ENCODE data around the gene RRP12.

The RRP12 gene

GRCh38 chr10:97393034-97393573 is 8.0 kb downstream of the RRP12 start:
- no peak for DNase-seq (ENCODE audit: insufficient read length, low spot score)
- FAIRE-seq = no peak
- TF ChIP-seq TAF1 (IDR thresholded peaks at IDR 0.05; ENCODE audit: low read depth, low read length) (no peak), PAX5 (IDR thresholded peaks at IDR 0.05; ENCODE audit: insufficient read depth, low read length, severe bottlenecking) (no peak), SPI1 (IDR thresholded peaks at IDR 0.05; ENCODE audit: low read depth, low read length) (no peak), POU2F2 (IDR thresholded peaks at IDR 0.05; ENCODE audit: low read depth, low read length) (no peak), POLR2A (IDR thresholded peaks at IDR 0.05; ENCODE audit: low read depth, low read length) (no peak), POLR2AphosphoS5 (IDR thresholded peaks at IDR 0.05; ENCODE audit: low read depth, low read length) (no peak)

GRCh38 chr10:97390091-97390490 is 11.0 kb downstream of the RRP12 start:
- TF ChIP-seq PAX5 (IDR thresholded peaks at IDR 0.05; ENCODE audit: insufficient read depth, low read length, severe bottlenecking) (no peak), POU2F2 (IDR thresholded peaks at IDR 0.05; ENCODE audit: low read depth, low read length) (no peak), TAF1 (IDR thresholded peaks at IDR 0.05; ENCODE audit: low read depth, low read length) (no peak), POLR2A (IDR thresholded peaks at IDR 0.05; ENCODE audit: low read depth, low read length) (no peak)
- DNase-seq (ENCODE audit: insufficient read length, low spot score) (no peak), FAIRE-seq (no peak)

- FAIRE-seq = no peak
- no peak for TF ChIP-seq SPI1 (IDR thresholded peaks at IDR 0.05; ENCODE audit: low read depth, low read length)
- TF ChIP-seq PAX5 (IDR thresholded peaks at IDR 0.05; ENCODE audit: insufficient read depth, low read length, severe bottlenecking) = no peak
- TF ChIP-seq POLR2AphosphoS5 (IDR thresholded peaks at IDR 0.05; ENCODE audit: low read depth, low read length) = no peak
- no peak for TF ChIP-seq POU2F2 (IDR thresholded peaks at IDR 0.05; ENCODE audit: low read depth, low read length)
- no peak for TF ChIP-seq POLR2A (IDR thresholded peaks at IDR 0.05; ENCODE audit: low read depth, low read length)
- TF ChIP-seq TAF1 (IDR thresholded peaks at IDR 0.05; ENCODE audit: low read depth, low read length) = no peak
- DNase-seq (ENCODE audit: insufficient read length, low spot score) = no peak
These were observed 13.0 kb downstream of the RRP12 start for GRCh38 chr10:97388152-97388551.

GRCh38 chr10:97385565-97385964 is 15.6 kb downstream of the RRP12 start:
- no peak for FAIRE-seq
- DNase-seq (ENCODE audit: insufficient read length, low spot score) = peak; percentile 2
- TF ChIP-seq SPI1 (IDR thresholded peaks at IDR 0.05; ENCODE audit: low read depth, low read length) = no peak
- TF ChIP-seq PAX5 (IDR thresholded peaks at IDR 0.05; ENCODE audit: insufficient read depth, low read length, severe bottlenecking) = no peak
- no peak for TF ChIP-seq POLR2A (IDR thresholded peaks at IDR 0.05; ENCODE audit: low read depth, low read length)
- no peak for TF ChIP-seq TAF1 (IDR thresholded peaks at IDR 0.05; ENCODE audit: low read depth, low read length)
- TF ChIP-seq POU2F2 (IDR thresholded peaks at IDR 0.05; ENCODE audit: low read depth, low read length) = no peak
- no peak for TF ChIP-seq POLR2AphosphoS5 (IDR thresholded peaks at IDR 0.05; ENCODE audit: low read depth, low read length)

GRCh38 chr10:97384641-97385040 is 16.5 kb downstream of the RRP12 start:
- FAIRE-seq (no peak), DNase-seq (ENCODE audit: insufficient read length, low spot score) (no peak)
- TF ChIP-seq TAF1 (IDR thresholded peaks at IDR 0.05; ENCODE audit: low read depth, low read length) = no peak
- TF ChIP-seq SPI1 (IDR thresholded peaks at IDR 0.05; ENCODE audit: low read depth, low read length) = no peak
- no peak for TF ChIP-seq POLR2AphosphoS5 (IDR thresholded peaks at IDR 0.05; ENCODE audit: low read depth, low read length)
- TF ChIP-seq POLR2A (IDR thresholded peaks at IDR 0.05; ENCODE audit: low read depth, low read length) = no peak
- no peak for TF ChIP-seq PAX5 (IDR thresholded peaks at IDR 0.05; ENCODE audit: insufficient read depth, low read length, severe bottlenecking)
- no peak for TF ChIP-seq POU2F2 (IDR thresholded peaks at IDR 0.05; ENCODE audit: low read depth, low read length)

GRCh38 chr10:97384156-97384555 is 17.0 kb downstream of the RRP12 start:
- TF ChIP-seq PAX5 (IDR thresholded peaks at IDR 0.05; ENCODE audit: insufficient read depth, low read length, severe bottlenecking) (no peak), POU2F2 (IDR thresholded peaks at IDR 0.05; ENCODE audit: low read depth, low read length) (no peak), TAF1 (IDR thresholded peaks at IDR 0.05; ENCODE audit: low read depth, low read length) (no peak), POLR2AphosphoS5 (IDR thresholded peaks at IDR 0.05; ENCODE audit: low read depth, low read length) (no peak), POLR2A (IDR thresholded peaks at IDR 0.05; ENCODE audit: low read depth, low read length) (no peak), SPI1 (IDR thresholded peaks at IDR 0.05; ENCODE audit: low read depth, low read length) (no peak)
- FAIRE-seq = no peak
- no peak for DNase-seq (ENCODE audit: insufficient read length, low spot score)

- no peak for DNase-seq (ENCODE audit: insufficient read length, low spot score)
- FAIRE-seq = no peak
- no peak for TF ChIP-seq POLR2AphosphoS5 (IDR thresholded peaks at IDR 0.05; ENCODE audit: low read depth, low read length)
These were observed 18.0 kb downstream of the RRP12 start for GRCh38 chr10:97383159-97383558.

- no peak for DNase-seq (ENCODE audit: insufficient read length, low spot score)
- no peak for TF ChIP-seq POLR2AphosphoS5 (IDR thresholded peaks at IDR 0.05; ENCODE audit: low read depth, low read length)
- no peak for TF ChIP-seq POLR2A (IDR thresholded peaks at IDR 0.05; ENCODE audit: low read depth, low read length)
- FAIRE-seq = no peak
These were observed 19.5 kb downstream of the RRP12 start for GRCh38 chr10:97381626-97382025.

- no peak for DNase-seq (ENCODE audit: insufficient read length, low spot score)
- no peak for FAIRE-seq
- TF ChIP-seq TAF1 (IDR thresholded peaks at IDR 0.05; ENCODE audit: low read depth, low read length) (no peak), SPI1 (IDR thresholded peaks at IDR 0.05; ENCODE audit: low read depth, low read length) (no peak), POLR2A (IDR thresholded peaks at IDR 0.05; ENCODE audit: low read depth, low read length) (no peak), PAX5 (IDR thresholded peaks at IDR 0.05; ENCODE audit: insufficient read depth, low read length, severe bottlenecking) (no peak), POU2F2 (IDR thresholded peaks at IDR 0.05; ENCODE audit: low read depth, low read length) (no peak), POLR2AphosphoS5 (IDR thresholded peaks at IDR 0.05; ENCODE audit: low read depth, low read length) (no peak)
These were observed 20.6 kb downstream of the RRP12 start for GRCh38 chr10:97380516-97380915.

- TF ChIP-seq SPI1 (IDR thresholded peaks at IDR 0.05; ENCODE audit: low read depth, low read length) (no peak), TAF1 (IDR thresholded peaks at IDR 0.05; ENCODE audit: low read depth, low read length) (no peak), POU2F2 (IDR thresholded peaks at IDR 0.05; ENCODE audit: low read depth, low read length) (no peak), POLR2AphosphoS5 (IDR thresholded peaks at IDR 0.05; ENCODE audit: low read depth, low read length) (no peak), POLR2A (IDR thresholded peaks at IDR 0.05; ENCODE audit: low read depth, low read length) (no peak), PAX5 (IDR thresholded peaks at IDR 0.05; ENCODE audit: insufficient read depth, low read length, severe bottlenecking) (no peak)
- DNase-seq (ENCODE audit: insufficient read length, low spot score) (no peak), FAIRE-seq (no peak)
These were observed 21.9 kb downstream of the RRP12 start for GRCh38 chr10:97378933-97379921.

Measured in GM12891 (cell line).